Hepatocyte (in vitro differentiated cells): ENCODE results near the gene COX8A. TPM values are rescaled to one million over a fixed set of nuclear protein-coding genes. Genes with fewer than 3 reads are reported as not detected.

ENCODE experiments used
- DNase-seq: peaks from one replicate; pipeline ENCODE4 v3.0.0-alpha.2; 2016; ENCODE audit warnings: low spot score
- H2AFZ ChIP-seq: fragments of 200-600 bp; sonication (generic); 2 replicates; pipeline ENCODE4 v1.6.0; 2016; ENCODE audit warnings: antibody characterized with exemption, mild to moderate bottlenecking
- H3K27ac ChIP-seq: fragments of 200-600 bp; sonication (generic); 2 replicates; pipeline ENCODE4 v1.5.1; 2016; ENCODE audit warnings: mild to moderate bottlenecking
- H3K27me3 ChIP-seq: fragments of 200-600 bp; sonication (generic); 2 replicates; pipeline ENCODE4 v1.6.1; 2016
- H3K36me3 ChIP-seq: fragments of 200-600 bp; sonication (generic); replicated peaks from 2 replicates; pipeline ENCODE4 v1.5.1; 2016; ENCODE audit warnings: low read depth; ENCODE audit not compliant: insufficient read depth
- H3K4me1 ChIP-seq: fragments of 200-600 bp; sonication (generic); 2 replicates; pipeline ENCODE4 v1.5.1; 2016; ENCODE audit warnings: mild to moderate bottlenecking, moderate library complexity; ENCODE audit not compliant: insufficient read depth
- H3K4me2 ChIP-seq: fragments of 200-600 bp; sonication (generic); 2 replicates; pipeline ENCODE4 v1.6.0; 2016
- H3K4me3 ChIP-seq: fragments of 200-600 bp; sonication (generic); 2 replicates; pipeline ENCODE4 v1.5.1; 2016; ENCODE audit warnings: mild to moderate bottlenecking
- H3K79me2 ChIP-seq: fragments of 200-600 bp; sonication (generic); 2 replicates; pipeline ENCODE4 v1.6.0; 2017; ENCODE audit warnings: mild to moderate bottlenecking
- H3K9me2 ChIP-seq: fragments of 200-600 bp; sonication (generic); replicated peaks from 2 replicates; pipeline ENCODE4 v1.6.0; 2017; ENCODE audit warnings: mild to moderate bottlenecking; ENCODE audit not compliant: insufficient read depth
- H3K9me3 ChIP-seq: fragments of 200-600 bp; sonication (generic); 2 replicates; pipeline ENCODE4 v1.5.1; 2016; ENCODE audit warnings: low read depth, mild to moderate bottlenecking
- H4K20me1 ChIP-seq: fragments of 200-600 bp; sonication (generic); 2 replicates; pipeline ENCODE4 v1.6.0; 2016; ENCODE audit warnings: mild to moderate bottlenecking; ENCODE audit not compliant: insufficient read depth, poor library complexity, severe bottlenecking
- EZH2 ChIP-seq: fragments of 200-600 bp; sonication (generic); IDR thresholded peaks from 2 replicates; pipeline ENCODE4 v1.6.1; 2016; ENCODE audit warnings: antibody characterized with exemption, mild to moderate bottlenecking, borderline replicate concordance
- EZH2phosphoT487 ChIP-seq: fragments of 200-600 bp; sonication (generic); IDR thresholded peaks from one replicate; pipeline ENCODE4 v1.6.1; 2018; ENCODE audit warnings: antibody characterized with exemption, mild to moderate bottlenecking, low read depth, moderate library complexity; ENCODE audit not compliant: unreplicated experiment, severe bottlenecking
- WGBS: methylation state at CpG from one replicate; pipeline ENCODE4 v1.1.6; 2016; ENCODE audit warnings: low lambda C conversion rate; ENCODE audit errors: missing lambda C conversion rate; 5-methylcytosine and 5-hydroxymethylcytosine counted together
- polyA plus RNA-seq: library from polyadenylated mRNA; unstranded; fragments of >200 nt; fragmentation: Nextera tagmentation; extraction: Ambion mirVana; gene quantifications from 2 replicates; pipeline ENCODE4 v1.2.1, GENCODE V29; 2016
- total RNA-seq: library from RNA; depleted of rRNA; stranded (reverse); fragments of >200 nt; gene quantifications from 2 replicates; pipeline ENCODE4 v1.2.3, GENCODE V29; 2014
- TF ChIP-seq, protein P1 (sequence below): fragments of 200-600 bp; sonication (generic); IDR thresholded peaks from 2 replicates; pipeline ENCODE4 v1.5.1; 2016; ENCODE audit warnings: antibody characterized with exemption, mild to moderate bottlenecking; ENCODE audit not compliant: poor library complexity

COX8A gene
- total and polyA plus RNA-seq, 2 experiments from 2014 or later: 430 to 463 TPM

DNA sequence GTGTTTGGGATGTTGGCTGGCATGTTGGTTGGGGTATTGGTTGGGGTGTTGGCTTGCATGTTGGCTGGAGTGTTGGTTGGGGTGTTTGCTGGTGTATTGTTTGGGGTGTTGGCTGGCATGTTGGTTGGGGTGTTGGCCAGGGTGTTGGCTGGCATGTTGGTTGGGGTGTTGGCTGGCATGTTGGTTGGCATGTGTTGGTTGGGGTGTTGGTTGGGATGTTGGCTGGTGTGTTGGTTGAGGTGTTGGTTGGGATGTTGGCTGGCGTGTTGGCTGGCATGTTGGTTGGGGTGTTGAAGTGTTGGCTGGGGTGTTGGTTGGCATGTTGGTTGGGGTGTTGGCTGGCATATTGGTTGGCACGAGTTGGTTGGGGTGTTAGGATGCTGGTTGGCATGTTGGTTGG lies 36.4 kb downstream of the COX8A start:
- Histone ChIP-seq H3K9me3 (no peaks in the 10 kb centered on the region), H3K4me3 (no peak overlapping the region)
- TF ChIP-seq EZH2: no peak
- TF ChIP-seq, protein P1, sequence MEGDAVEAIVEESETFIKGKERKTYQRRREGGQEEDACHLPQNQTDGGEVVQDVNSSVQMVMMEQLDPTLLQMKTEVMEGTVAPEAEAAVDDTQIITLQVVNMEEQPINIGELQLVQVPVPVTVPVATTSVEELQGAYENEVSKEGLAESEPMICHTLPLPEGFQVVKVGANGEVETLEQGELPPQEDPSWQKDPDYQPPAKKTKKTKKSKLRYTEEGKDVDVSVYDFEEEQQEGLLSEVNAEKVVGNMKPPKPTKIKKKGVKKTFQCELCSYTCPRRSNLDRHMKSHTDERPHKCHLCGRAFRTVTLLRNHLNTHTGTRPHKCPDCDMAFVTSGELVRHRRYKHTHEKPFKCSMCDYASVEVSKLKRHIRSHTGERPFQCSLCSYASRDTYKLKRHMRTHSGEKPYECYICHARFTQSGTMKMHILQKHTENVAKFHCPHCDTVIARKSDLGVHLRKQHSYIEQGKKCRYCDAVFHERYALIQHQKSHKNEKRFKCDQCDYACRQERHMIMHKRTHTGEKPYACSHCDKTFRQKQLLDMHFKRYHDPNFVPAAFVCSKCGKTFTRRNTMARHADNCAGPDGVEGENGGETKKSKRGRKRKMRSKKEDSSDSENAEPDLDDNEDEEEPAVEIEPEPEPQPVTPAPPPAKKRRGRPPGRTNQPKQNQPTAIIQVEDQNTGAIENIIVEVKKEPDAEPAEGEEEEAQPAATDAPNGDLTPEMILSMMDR: no peak

DNA sequence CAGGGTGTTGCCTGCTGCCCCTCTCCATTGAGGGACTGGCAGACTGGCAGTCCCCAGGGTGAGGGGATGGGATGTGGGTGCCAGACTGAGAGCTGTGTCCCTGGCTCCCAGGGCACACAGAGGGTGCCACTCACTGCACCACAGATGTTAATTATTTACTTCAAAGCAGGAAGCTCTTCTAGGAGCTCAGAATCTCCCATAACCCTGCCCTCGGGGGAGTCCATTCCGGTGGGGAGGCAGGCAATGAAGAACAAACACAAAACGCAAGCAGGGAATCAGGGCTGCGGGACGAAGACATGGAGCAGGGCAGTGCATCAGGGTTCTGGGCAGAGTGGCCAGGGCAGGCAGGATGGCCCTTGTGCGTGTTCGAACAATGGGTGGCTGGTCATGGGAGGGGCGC lies 37.0 kb downstream of the COX8A start:
- Histone ChIP-seq H4K20me1 (no peaks in the 10 kb centered on the region), H3K27ac (no peak overlapping the region), H3K9me3 (no peaks in the 10 kb centered on the region), H3K4me1 (peaks cover 20% of the 10 kb centered on the region), H3K27me3 (peaks cover 1% of the 10 kb centered on the region), H3K4me3 (no peak overlapping the region), H3K9me2 (no peaks in the 10 kb centered on the region), H3K4me2 (no peak overlapping the region), H3K36me3 (no peaks in the 10 kb centered on the region), H3K79me2 (no peaks in the 10 kb centered on the region), H2AFZ (no peak overlapping the region)
- 79% methylated on average over 8 of the region's 8 CpGs for WGBS
- no peak for DNase-seq
- TF ChIP-seq, protein P1: no peak
- TF ChIP-seq EZH2 (no peak), EZH2phosphoT487 (no peak)

More for the DNA sequence above, 36.4 kb downstream of the COX8A start:
- Histone ChIP-seq H3K79me2 (no peaks in the 10 kb centered on the region), H3K27me3 (peaks cover 4% of the 10 kb centered on the region), H3K4me2 (no peak overlapping the region), H3K27ac (no peak overlapping the region), H4K20me1 (no peaks in the 10 kb centered on the region), H3K9me2 (no peaks in the 10 kb centered on the region), H3K4me1 (peaks cover 22% of the 10 kb centered on the region), H2AFZ (no peak overlapping the region), H3K36me3 (no peaks in the 10 kb centered on the region)
- 97% methylated on average over 2 of the region's 2 CpGs for WGBS
- DNase-seq: no peak

DNA sequence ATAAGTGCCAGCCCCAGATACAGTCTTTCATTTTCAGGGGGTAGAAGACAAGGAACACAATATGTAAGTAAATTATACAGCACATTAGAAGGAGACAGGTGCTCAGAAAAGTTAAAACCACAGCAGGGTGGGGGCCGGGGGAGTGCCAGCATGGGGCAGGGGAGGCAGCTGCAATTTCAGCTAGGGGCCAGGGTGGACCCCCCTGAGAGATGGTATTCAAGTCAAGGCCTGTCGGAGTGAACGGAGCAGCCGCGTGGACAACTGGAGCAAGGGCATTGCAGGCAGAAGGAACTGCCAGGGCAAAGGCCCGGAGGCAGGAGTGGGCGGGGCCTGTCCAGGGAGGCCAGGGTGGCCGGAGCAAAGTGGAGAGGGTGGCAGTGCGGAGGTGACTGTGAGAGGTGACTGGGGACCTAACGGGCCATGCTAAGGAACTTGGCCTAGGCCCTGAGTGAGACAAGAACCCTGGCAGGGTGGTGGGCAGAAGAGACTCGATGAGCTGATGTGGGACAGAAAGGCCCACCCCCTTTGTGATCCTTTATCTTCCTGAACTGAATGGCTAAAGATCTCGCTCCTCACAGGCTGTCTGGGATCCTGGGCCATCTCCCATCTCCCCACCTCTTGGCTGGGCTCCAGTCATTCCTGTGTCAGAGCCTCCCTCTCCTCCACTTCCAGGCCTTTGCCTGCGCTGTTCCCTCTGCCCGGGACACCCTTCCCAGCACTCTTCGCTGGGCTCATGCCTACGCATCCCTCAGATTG lies 38.9 kb downstream of the COX8A start:
- H3K36me3 ChIP-seq: no peaks in the 10 kb centered on the region
- TF ChIP-seq EZH2phosphoT487 (no peak), EZH2 (no peak)
- TF ChIP-seq, protein P1: no peak
- no peaks in the 10 kb centered on the region for H4K20me1 ChIP-seq
- no peaks in the 10 kb centered on the region for H3K9me3 ChIP-seq
- no peaks in the 10 kb centered on the region for H3K79me2 ChIP-seq
- H2AFZ ChIP-seq: no peak overlapping the region
- WGBS: 95% methylated on average over 14 of the region's 16 CpGs
- no peak overlapping the region for H3K4me2 ChIP-seq
- H3K4me3 ChIP-seq: no peak overlapping the region
- no peak overlapping the region for H3K27ac ChIP-seq
- H3K27me3 ChIP-seq: no peaks in the 10 kb centered on the region
- no peak for DNase-seq
- no peaks in the 10 kb centered on the region for H3K9me2 ChIP-seq
- peaks cover 5% of the 10 kb centered on the region for H3K4me1 ChIP-seq
